SK-N-SH (cell line): ENCODE data around the gene KY.

Experiments used
- CTCF ChIP-seq: fragments of 200-600 bp; sonication (generic); IDR thresholded peaks from 2 replicates; pipeline ENCODE4 v1.6.1; 2017; ENCODE audit warnings: antibody characterized with exemption, mild to moderate bottlenecking, moderate library complexity
- EP300 ChIP-seq, 2 experiments: IDR thresholded peaks; 2 replicates each; pipeline versions ENCODE4 v1.4.0 to v1.6.1; 2012; ENCODE audit warnings: borderline replicate concordance in 1 of 2, low read depth in 1 of 2, low read length in 1 of 2
- EZH2phosphoT487 ChIP-seq: fragments of 200-600 bp; sonication (generic); IDR thresholded peaks from 2 replicates; pipeline ENCODE4 v1.6.1; 2017; ENCODE audit warnings: low read depth, mixed run types, mild to moderate bottlenecking, antibody characterized with exemption, moderate library complexity, borderline replicate concordance
- FOSL2 ChIP-seq: IDR thresholded peaks from 2 replicates; pipeline ENCODE4 v1.4.0; 2012; ENCODE audit warnings: low read depth, mild to moderate bottlenecking, moderate library complexity, borderline replicate concordance
- FOXJ3 ChIP-seq: sonication (generic); formaldehyde crosslinking; IDR thresholded peaks from 2 replicates; pipeline ENCODE4 v1.5.1; 2020; ENCODE audit warnings: mild to moderate bottlenecking, missing genetic modification reagents
- GABPA ChIP-seq: IDR thresholded peaks from 2 replicates; pipeline ENCODE4 v1.4.0; 2012; ENCODE audit warnings: low read depth, mild to moderate bottlenecking
- NFIC ChIP-seq: IDR thresholded peaks from 2 replicates; pipeline ENCODE4 v1.4.0; 2012; ENCODE audit warnings: borderline replicate concordance
- POLR2AphosphoS5 ChIP-seq: IDR thresholded peaks from 2 replicates; pipeline ENCODE4 v1.6.1; 2012; ENCODE audit warnings: low read depth, low read length
- RAD21 ChIP-seq: IDR thresholded peaks from 2 replicates; pipeline ENCODE4 v1.6.1; 2012; ENCODE audit warnings: mild to moderate bottlenecking, low read length
- RCOR1 ChIP-seq: fragments of 150-350 bp; IDR thresholded peaks from 2 replicates; pipeline ENCODE4 v1.6.1; 2017; ENCODE audit warnings: antibody characterized with exemption, low read length
- RFX5 ChIP-seq: IDR thresholded peaks from 2 replicates; pipeline ENCODE4 v1.6.1; 2012; ENCODE audit warnings: mild to moderate bottlenecking, improper control_type of control experiment, low read length
- SIN3A ChIP-seq: IDR thresholded peaks from 2 replicates; pipeline ENCODE4 v1.6.1; 2012; ENCODE audit warnings: low read depth, mild to moderate bottlenecking, low read length, moderate library complexity, borderline replicate concordance
- TAF1 ChIP-seq: IDR thresholded peaks from 2 replicates; pipeline ENCODE4 v1.6.1; 2012; ENCODE audit warnings: low read depth, mild to moderate bottlenecking, low read length, moderate library complexity, borderline replicate concordance
- TF ChIP-seq, protein P1 (sequence below): IDR thresholded peaks from 2 replicates; pipeline ENCODE4; 2012

DNA sequence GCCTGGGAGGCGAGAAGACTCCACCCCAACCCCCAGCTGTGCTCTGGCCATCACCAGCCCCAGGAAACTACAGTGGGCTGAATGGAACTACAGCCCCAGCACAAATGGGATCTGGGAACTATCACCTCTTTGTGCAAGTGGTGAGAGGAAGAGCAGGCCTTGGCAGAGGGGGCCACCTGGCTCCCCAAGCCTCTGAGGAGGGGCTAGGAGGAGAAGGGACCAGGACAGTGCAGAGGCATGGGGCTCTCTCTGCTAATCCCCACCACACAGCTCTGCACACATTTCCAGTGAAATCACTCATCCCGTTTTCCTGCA, 31.6 kb downstream of the KY start:
- TF ChIP-seq EZH2phosphoT487 (no peak), FOXJ3 (CRISPR knock-in tag) (no peak), POLR2AphosphoS5 (no peak), CTCF (no peak), RAD21 (no peak), TAF1 (no peak), NFIC (no peak), EP300 (IDR thresholded peaks at IDR 0.05; ENCODE audit: borderline replicate concordance in 1 of 2, low read depth in 1 of 2, low read length in 1 of 2) (no peak), GABPA (no peak), RFX5 (no peak), SIN3A (no peak), FOSL2 (no peak), RCOR1 (no peak)
- TF ChIP-seq, protein P1, sequence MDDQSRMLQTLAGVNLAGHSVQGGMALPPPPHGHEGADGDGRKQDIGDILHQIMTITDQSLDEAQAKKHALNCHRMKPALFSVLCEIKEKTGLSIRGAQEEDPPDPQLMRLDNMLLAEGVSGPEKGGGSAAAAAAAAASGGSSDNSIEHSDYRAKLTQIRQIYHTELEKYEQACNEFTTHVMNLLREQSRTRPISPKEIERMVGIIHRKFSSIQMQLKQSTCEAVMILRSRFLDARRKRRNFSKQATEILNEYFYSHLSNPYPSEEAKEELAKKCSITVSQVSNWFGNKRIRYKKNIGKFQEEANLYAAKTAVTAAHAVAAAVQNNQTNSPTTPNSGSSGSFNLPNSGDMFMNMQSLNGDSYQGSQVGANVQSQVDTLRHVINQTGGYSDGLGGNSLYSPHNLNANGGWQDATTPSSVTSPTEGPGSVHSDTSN: no peak
